ENCODE measurements around the gene GLIPR1.
"Not testable (repeated sequence)": the region's sequence is repeated elsewhere in the genome, so short reads cannot be mapped to it uniquely, and the experiment has no call there.

Gene GLIPR1

DNA sequence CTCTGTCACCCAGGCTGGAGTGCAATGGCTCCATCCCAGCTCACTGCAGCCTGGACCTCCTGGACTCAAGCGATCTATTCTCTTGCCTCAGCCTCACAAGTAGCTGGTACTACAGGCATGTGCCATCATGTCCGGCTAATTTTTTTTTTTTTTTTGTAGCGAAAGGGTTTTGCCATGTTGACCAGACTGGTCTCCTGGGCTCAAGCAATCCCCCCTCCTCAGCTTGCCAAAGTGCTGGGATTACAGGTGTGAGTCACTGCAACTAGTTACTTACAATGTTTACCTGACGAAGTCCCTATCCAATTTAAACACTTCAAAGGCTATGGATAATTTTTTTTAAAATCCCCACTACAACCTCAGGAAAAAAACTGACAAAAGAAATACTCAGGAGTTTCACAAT lies 29.1 kb downstream of the GLIPR1 start (continued):
- TF ChIP-seq, protein P1, sequence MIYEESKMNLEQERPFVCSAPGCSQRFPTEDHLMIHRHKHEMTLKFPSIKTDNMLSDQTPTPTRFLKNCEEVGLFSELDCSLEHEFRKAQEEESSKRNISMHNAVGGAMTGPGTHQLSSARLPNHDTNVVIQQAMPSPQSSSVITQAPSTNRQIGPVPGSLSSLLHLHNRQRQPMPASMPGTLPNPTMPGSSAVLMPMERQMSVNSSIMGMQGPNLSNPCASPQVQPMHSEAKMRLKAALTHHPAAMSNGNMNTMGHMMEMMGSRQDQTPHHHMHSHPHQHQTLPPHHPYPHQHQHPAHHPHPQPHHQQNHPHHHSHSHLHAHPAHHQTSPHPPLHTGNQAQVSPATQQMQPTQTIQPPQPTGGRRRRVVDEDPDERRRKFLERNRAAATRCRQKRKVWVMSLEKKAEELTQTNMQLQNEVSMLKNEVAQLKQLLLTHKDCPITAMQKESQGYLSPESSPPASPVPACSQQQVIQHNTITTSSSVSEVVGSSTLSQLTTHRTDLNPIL (CRISPR knock-in tag; IDR thresholded peaks at IDR 0.05; ENCODE audit: low read depth) = no peak
- TF ChIP-seq RARB (CRISPR knock-in tag; IDR thresholded peaks at IDR 0.05) (no peak), BACH2 (CRISPR knock-in tag; IDR thresholded peaks at IDR 0.05; ENCODE audit: borderline replicate concordance) (no peak), ZNF70 (CRISPR knock-in tag; IDR thresholded peaks at IDR 0.05) (no peak)

DNA sequence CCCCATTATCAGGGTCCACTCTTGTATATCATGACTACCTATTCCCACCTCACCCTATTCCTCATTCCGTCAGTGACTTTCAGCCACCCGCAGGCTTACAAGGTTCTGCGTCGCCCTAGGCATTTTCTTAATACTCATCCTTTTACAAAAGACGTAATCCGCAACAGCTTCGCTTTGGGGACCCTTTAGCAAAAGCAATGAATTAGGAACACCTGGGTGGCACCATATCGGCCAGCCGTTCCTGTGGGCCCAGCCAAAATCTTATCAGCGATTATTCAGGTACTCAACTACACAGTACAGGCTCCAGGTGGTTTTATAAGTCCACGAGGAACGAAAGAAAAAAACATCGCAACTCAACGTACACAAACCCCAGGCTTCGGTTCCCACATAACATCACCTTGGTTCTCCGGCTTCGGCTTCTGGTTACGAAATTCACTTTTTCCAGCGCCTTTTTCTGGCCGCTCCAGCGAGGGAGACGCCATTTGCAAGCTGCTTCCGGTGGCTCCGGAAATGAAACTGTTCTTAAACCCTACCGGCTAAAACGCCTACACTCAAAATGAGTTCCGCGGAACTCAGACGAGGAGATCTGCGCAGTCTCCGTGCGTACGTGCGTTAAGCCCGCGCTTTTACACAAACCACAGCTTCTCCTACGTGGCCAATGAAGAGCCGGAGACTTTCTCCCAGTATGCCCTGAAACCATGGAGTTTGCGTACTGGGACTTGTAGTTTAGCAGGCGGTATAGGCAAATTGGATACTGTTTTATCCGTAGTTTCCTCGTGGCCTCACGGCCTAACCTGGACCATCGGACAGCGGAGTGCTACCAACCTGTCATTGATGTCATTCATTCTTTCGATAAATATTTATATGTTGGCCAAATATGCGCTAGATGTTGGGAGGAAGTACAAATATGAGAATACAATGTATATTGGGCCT lies 30.8 kb downstream of the GLIPR1 start, which contains the start of gene KRR1:
Gene KRR1, minus strand, starts transcription at position 494 of the 933 bp plus-strand sequence. Its CDS starts 12 bp downstream, at position 482.
- no peak for TF ChIP-seq ISL1 (CRISPR knock-in tag; IDR thresholded peaks at IDR 0.05)
- TF ChIP-seq, protein P2, sequence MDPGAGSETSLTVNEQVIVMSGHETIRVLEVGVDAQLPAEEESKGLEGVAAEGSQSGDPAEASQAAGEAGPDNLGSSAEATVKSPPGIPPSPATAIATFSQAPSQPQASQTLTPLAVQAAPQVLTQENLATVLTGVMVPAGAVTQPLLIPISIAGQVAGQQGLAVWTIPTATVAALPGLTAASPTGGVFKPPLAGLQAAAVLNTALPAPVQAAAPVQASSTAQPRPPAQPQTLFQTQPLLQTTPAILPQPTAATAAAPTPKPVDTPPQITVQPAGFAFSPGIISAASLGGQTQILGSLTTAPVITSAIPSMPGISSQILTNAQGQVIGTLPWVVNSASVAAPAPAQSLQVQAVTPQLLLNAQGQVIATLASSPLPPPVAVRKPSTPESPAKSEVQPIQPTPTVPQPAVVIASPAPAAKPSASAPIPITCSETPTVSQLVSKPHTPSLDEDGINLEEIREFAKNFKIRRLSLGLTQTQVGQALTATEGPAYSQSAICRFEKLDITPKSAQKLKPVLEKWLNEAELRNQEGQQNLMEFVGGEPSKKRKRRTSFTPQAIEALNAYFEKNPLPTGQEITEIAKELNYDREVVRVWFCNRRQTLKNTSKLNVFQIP (CRISPR knock-in tag; IDR thresholded peaks at IDR 0.05; ENCODE audit: borderline replicate concordance, low read depth) = 0 out of 2 replicates have a peak, but pooled peaks have one; percentile 44
- peak; percentile 99 for ATAC-seq

DNA sequence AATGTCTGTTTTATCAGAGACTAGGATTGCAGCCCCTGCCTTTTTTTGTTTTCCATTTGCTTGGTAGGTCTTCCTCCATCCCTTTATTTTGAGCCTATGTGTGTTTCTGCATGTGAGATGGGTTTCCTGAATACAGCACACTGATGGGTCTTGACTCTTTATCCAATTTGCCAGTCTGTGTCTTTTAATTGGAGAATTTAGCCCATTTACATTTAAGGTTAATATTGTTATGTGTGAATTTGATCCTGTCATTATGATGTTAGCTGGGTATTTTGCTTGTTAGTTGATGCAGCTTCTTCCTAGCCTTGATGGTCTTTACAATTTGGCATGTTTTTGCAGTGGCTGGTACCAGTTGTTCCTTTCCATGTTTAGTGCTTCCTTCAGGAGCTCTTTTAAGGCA lies 40.7 kb downstream of the GLIPR1 start:
- ATAC-seq = not testable (repeated sequence)

DNA sequence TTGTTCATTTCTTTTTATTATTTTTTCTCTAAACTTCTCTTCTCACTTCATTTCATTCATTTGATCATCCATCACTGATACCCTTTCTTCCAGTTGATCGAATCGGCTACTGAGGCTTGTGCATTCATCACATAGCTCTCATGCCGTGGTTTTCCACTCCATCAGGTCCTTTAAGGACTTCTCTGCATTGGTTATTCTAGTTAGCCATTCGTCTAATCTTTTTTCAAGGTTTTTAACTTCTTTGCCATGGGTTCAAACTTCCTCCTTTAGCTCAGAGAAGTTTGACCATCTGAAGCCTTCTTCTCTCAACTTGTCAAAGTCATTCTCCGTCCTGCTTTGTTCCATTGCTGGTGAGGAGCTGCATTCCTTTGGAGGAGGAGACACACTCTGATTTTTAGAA lies 41.6 kb downstream of the GLIPR1 start:
- not testable (repeated sequence) for ATAC-seq

DNA sequence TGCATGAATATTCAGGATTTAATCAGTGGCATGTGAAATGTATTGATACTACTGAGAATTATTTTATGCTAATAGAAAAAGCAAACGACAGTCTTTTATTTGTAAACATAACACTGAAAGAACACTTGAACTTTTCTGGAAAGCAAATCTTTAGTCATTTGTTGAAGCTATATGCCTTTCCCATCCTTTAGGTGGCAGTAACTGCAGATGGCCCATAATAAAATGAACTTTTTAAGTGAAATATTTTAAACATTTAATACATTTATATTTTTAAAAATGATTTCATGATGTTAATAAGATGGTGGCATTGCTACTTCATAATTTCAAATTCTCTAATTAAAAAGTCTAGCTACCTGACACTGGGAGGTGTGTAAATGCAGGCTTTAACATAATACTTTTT lies 44.7 kb downstream of the GLIPR1 start:
- ATAC-seq = no peak

DNA sequence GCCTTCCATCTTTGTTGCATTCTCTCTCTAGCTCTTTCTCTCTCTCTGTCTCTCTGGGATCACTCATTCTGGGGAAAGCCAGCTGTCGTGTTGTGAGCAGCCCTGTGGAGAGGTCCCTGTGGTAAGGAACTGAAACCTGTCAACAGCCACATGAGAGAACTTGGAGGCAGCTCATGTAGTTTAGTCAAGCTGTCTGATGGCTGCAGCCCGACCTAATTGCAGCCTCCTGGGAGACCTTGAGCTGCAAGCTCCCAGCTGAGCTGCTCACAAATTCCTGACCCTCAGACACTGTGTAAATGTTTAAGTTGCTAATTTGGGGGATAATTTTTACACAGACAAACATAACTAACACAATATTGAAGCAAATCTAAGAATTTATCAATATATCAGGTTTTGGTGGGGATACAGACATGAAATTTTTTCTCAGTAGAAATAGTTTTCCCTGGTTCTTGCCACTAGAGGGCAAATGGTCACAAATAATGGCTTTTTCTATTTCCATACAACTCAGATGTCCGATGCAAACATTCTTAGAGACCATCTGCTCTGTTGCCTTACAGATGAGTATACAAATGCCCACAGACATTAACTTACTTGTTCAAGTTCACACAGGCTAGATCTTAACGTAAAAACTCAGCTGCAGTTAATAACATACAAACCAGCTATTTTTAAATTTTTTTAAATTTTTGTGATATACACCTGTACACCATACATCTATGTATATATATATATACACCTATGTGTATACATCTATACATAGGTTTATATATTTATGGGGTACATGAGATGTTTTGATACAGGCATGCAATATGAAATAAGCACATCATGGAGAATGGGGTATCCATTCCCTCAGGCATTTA lies 46.3 kb downstream of the GLIPR1 start:
- peak; percentile 89 for ATAC-seq
- TF ChIP-seq ZNF565 (CRISPR knock-in tag; conservative IDR thresholded peaks at IDR 0.05; ENCODE audit: low read depth) (no peak), PPARA (CRISPR knock-in tag; IDR thresholded peaks at IDR 0.05; ENCODE audit: borderline replicate concordance) (no peak), ZC3H10 (CRISPR knock-in tag; IDR thresholded peaks at IDR 0.05) (no peak), TCF4 (CRISPR knock-in tag; IDR thresholded peaks at IDR 0.05; ENCODE audit: borderline replicate concordance) (no peak)
- TF ChIP-seq, protein P1 (CRISPR knock-in tag; IDR thresholded peaks at IDR 0.05; ENCODE audit: low read depth) = no peak

More for the DNA sequence above, 44.7 kb downstream of the GLIPR1 start:
- no peak for TF ChIP-seq PPARA (CRISPR knock-in tag; IDR thresholded peaks at IDR 0.05; ENCODE audit: borderline replicate concordance)
- TF ChIP-seq RARB (CRISPR knock-in tag; IDR thresholded peaks at IDR 0.05) = no peak
- TF ChIP-seq TOX (CRISPR knock-in tag; IDR thresholded peaks at IDR 0.05; ENCODE audit: borderline replicate concordance) = no peak
- TF ChIP-seq TCF4 (CRISPR knock-in tag; IDR thresholded peaks at IDR 0.05; ENCODE audit: borderline replicate concordance) = no peak

DNA sequence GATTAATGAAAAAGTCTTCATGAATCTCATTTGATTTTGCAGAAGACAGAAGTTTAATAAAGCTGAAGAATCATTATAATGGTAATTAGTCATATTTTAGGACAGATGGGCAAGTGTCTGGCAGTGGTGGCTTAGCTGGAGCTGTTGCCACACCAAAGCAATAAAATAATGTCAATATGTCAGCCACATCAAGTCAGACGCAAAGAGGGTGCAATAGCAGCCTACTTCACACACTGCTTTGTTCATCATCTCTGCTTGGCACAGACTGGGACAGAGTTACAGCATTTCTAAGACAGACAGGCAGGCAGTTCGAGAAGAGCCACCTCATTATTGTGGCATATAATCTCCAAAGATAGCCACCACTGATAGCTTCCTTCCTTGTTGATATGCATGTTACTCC lies 47.7 kb downstream of the GLIPR1 start:
- ATAC-seq = no peak
- no peak for TF ChIP-seq ZNF8 (CRISPR knock-in tag; IDR thresholded peaks at IDR 0.05)
- TF ChIP-seq, protein P3, sequence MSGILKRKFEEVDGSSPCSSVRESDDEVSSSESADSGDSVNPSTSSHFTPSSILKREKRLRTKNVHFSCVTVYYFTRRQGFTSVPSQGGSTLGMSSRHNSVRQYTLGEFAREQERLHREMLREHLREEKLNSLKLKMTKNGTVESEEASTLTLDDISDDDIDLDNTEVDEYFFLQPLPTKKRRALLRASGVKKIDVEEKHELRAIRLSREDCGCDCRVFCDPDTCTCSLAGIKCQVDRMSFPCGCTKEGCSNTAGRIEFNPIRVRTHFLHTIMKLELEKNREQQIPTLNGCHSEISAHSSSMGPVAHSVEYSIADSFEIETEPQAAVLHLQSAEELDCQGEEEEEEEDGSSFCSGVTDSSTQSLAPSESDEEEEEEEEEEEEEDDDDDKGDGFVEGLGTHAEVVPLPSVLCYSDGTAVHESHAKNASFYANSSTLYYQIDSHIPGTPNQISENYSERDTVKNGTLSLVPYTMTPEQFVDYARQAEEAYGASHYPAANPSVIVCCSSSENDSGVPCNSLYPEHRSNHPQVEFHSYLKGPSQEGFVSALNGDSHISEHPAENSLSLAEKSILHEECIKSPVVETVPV (CRISPR knock-in tag; IDR thresholded peaks at IDR 0.05) = no peak
- TF ChIP-seq ARNTL (CRISPR knock-in tag; IDR thresholded peaks at IDR 0.05; ENCODE audit: borderline replicate concordance, low read depth) = no peak
- no peak for TF ChIP-seq GLIS3 (CRISPR knock-in tag; IDR thresholded peaks at IDR 0.05)
- no peak for TF ChIP-seq ZNF70 (CRISPR knock-in tag; IDR thresholded peaks at IDR 0.05)
- TF ChIP-seq, protein P4, sequence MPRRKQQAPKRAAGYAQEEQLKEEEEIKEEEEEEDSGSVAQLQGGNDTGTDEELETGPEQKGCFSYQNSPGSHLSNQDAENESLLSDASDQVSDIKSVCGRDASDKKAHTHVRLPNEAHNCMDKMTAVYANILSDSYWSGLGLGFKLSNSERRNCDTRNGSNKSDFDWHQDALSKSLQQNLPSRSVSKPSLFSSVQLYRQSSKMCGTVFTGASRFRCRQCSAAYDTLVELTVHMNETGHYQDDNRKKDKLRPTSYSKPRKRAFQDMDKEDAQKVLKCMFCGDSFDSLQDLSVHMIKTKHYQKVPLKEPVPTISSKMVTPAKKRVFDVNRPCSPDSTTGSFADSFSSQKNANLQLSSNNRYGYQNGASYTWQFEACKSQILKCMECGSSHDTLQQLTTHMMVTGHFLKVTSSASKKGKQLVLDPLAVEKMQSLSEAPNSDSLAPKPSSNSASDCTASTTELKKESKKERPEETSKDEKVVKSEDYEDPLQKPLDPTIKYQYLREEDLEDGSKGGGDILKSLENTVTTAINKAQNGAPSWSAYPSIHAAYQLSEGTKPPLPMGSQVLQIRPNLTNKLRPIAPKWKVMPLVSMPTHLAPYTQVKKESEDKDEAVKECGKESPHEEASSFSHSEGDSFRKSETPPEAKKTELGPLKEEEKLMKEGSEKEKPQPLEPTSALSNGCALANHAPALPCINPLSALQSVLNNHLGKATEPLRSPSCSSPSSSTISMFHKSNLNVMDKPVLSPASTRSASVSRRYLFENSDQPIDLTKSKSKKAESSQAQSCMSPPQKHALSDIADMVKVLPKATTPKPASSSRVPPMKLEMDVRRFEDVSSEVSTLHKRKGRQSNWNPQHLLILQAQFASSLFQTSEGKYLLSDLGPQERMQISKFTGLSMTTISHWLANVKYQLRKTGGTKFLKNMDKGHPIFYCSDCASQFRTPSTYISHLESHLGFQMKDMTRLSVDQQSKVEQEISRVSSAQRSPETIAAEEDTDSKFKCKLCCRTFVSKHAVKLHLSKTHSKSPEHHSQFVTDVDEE (CRISPR knock-in tag; IDR thresholded peaks at IDR 0.05) = no peak
- no peak for TF ChIP-seq TCF4 (CRISPR knock-in tag; IDR thresholded peaks at IDR 0.05; ENCODE audit: borderline replicate concordance)
- TF ChIP-seq ISL1 (CRISPR knock-in tag; IDR thresholded peaks at IDR 0.05) = no peak
- no peak for TF ChIP-seq ESRRG (CRISPR knock-in tag; IDR thresholded peaks at IDR 0.05)
- TF ChIP-seq CSDC2 (CRISPR knock-in tag; IDR thresholded peaks at IDR 0.05) = no peak
- no peak for TF ChIP-seq ZC3H10 (CRISPR knock-in tag; IDR thresholded peaks at IDR 0.05)
